ENCODE measurements around the gene CLEC3B. TPM values are rescaled to one million over a fixed set of nuclear protein-coding genes. Genes with fewer than 3 reads are reported as not detected.
A peak's percentile ranks its signal among the peaks of the same experiment; 100 is the strongest.

CLEC3B gene
- total RNA-seq, 2 experiments from 2014 or later, result not detected

DNA sequence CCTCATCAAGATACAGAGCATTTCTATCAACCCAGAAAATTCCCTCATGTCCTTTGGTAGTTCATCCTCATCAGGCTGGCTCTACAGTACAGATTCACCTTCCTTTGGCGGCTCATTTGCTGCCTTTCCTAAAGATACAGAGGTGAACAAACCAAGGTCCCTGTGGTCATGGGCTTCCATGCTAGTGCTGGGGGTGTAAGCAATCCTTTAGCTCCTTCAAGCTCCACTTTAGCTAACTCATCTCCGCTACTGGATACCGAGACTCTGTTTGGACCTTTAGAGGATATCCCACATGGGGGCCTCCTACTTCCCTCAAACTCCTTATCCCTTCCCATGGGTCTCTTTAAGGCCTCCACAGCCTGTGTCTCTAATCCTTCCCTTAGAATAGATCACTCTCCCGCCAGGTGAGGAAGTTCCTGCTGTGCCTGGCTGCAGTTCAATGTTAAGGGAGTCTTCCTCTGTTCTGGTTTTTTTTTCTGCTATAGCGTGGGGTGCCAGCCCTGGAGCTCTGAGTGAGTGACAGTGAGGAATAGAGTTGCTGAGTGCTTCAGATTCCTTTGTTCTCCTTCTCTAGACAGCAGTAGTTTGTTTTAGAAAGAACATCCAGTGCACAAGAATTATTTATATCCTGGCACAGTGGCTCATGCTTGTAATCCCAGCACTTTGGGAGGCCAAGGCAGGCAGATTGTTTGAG is 30.7 kb downstream of the CLEC3B start:
- Mint-ChIP-seq H3K4me1 (ENCODE audit: low read depth) (peaks cover 18% of the 10 kb centered on the region), H3K27ac (no peak overlapping the region), H3K27me3 (peaks cover 3% of the 10 kb centered on the region), H3K9me3 (no peaks in the 10 kb centered on the region), H3K36me3 (no peaks in the 10 kb centered on the region), H3K4me3 (no peak overlapping the region)
- intact Hi-C loops (cut with micrococcal nuclease), result loop anchor here (5.0 kb wide), 1 partner anchor 111 kb away; no protein-coding TSS in a partner anchor
- CTCF ChIA-PET, result interaction anchor here (1.7 to 4.3 kb wide), 4 partner anchors 14 to 154 kb away, joined by 4 to 25 read pairs (median 20); no protein-coding TSS in a partner anchor
- POLR2A ChIA-PET, result no interaction called here
- DNase-seq, result no peak

DNA sequence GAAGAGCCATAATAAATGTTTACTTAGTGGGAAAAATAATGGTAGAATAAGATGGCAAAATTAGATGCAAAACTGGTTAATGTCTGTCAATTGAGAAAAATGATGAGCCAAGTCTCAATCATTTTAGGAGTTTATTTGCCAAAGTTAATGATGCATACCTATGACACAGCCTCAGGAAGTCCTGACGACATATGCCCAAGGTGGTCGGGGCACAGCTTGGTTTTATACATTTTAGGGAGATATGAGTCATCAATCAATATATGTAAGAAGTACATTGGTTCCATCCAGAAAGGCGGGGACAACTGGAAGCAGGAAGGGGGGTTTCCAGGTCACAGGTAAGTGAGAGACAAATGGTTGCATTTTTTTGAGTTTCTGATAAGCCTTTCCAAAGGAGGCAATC is 31.5 kb downstream of the CLEC3B start:
- no peak overlapping the region for H3K27ac Mint-ChIP-seq
- intact Hi-C loops (cut with micrococcal nuclease), result loop anchor here (5.0 kb wide), 1 partner anchor 110 kb away; no protein-coding TSS in a partner anchor
- no peak overlapping the region for H3K4me3 Mint-ChIP-seq
- no peaks in the 10 kb centered on the region for H3K36me3 Mint-ChIP-seq
- CTCF ChIA-PET, result interaction anchor here (1.7 to 4.3 kb wide), 3 partner anchors 15 to 153 kb away, joined by 4 to 25 read pairs (median 22); no protein-coding TSS in a partner anchor
- DNase-seq, result peak; percentile 50
- H3K9me3 Mint-ChIP-seq, result no peaks in the 10 kb centered on the region
- POLR2A ChIA-PET, result no interaction called here
- H3K4me1 Mint-ChIP-seq (ENCODE audit: low read depth), result peaks cover 18% of the 10 kb centered on the region
- H3K27me3 Mint-ChIP-seq, result peaks cover 3% of the 10 kb centered on the region

DNA sequence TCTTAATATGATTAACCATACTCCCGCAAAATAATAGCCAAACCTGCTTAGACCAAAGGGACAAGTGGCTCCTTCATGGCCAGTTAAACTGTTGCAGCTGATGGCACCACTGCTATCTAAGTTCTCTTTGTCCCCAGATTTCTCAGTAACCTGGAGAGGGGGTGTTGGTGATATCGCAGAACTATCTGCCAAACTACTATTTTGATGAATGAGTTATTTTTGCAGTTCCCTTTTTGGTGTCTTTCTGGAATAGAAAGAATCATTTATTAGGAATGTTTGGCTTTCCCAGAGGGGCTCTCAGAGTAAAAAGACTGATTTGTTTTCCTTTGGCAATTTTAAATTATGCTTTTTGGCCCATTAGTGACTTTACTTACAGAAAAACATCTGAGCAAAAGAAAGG is 33.0 kb downstream of the CLEC3B start:
- peaks cover 11% of the 10 kb centered on the region for H3K4me1 Mint-ChIP-seq (ENCODE audit: low read depth)
- POLR2A ChIA-PET, result no interaction called here
- peaks cover 3% of the 10 kb centered on the region for H3K27me3 Mint-ChIP-seq
- no peaks in the 10 kb centered on the region for H3K36me3 Mint-ChIP-seq
- CTCF ChIA-PET, result no interaction called here
- no peak overlapping the region for H3K4me3 Mint-ChIP-seq
- no peak for DNase-seq
- H3K27ac Mint-ChIP-seq, result no peak overlapping the region
- intact Hi-C loops (cut with micrococcal nuclease), result loop anchor here (5.0 kb wide), 1 partner anchor 108 kb away; no protein-coding TSS in a partner anchor
- H3K9me3 Mint-ChIP-seq, result no peaks in the 10 kb centered on the region

DNA sequence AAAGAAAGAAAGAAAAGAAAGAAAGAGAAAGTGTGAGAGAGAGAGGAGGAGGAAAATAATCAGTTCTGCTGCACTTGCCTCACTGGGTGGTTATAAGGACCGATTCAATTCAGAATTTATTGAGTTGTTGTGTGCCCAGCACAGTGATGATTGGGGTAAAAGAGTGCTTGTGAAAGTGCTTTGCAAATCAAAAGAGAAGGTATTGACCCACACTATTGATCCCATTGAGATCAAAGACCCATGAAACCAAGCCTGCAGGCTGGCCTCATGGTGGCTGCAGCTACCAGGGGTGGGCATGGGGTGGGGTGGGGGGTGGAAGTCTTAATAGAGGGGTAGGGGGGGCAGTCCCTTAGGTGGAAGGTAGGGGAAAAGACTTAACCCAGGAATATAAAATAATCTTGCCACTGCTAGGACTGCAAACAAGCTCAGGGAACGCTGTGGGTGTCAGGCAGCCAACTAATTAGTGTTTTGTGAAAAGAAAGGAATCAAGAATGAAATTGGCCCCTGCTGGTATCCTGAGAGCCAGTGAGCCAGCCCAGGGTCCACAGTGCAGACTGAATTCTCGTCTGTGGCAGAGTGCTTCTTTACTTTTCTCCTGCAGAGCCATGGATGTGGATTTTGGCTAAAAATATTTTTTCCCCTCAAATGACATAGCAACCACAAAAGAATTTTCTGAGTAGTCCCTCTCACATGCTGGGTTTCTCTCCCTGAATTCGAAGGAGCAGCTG is 34.2 kb downstream of the CLEC3B start:
- no peak for DNase-seq
- ChIA-PET CTCF (no interaction called here), POLR2A (no interaction called here)
- Mint-ChIP-seq H3K36me3 (no peaks in the 10 kb centered on the region), H3K27ac (no peak overlapping the region), H3K4me3 (no peak overlapping the region), H3K27me3 (peaks cover 3% of the 10 kb centered on the region), H3K9me3 (no peaks in the 10 kb centered on the region), H3K4me1 (ENCODE audit: low read depth) (peaks cover 16% of the 10 kb centered on the region)
- intact Hi-C loops (cut with micrococcal nuclease), result no loop called here

GRCh38 chr3:45062697-45063070 is 36.6 kb downstream of the CLEC3B start:
- intact Hi-C loops (cut with micrococcal nuclease), result no loop called here
- Mint-ChIP-seq H3K4me3 (no peak overlapping the region), H3K9me3 (no peaks in the 10 kb centered on the region), H3K27ac (no peak overlapping the region), H3K4me1 (ENCODE audit: low read depth) (peaks cover 29% of the 10 kb centered on the region), H3K27me3 (peaks cover 2% of the 10 kb centered on the region), H3K36me3 (no peaks in the 10 kb centered on the region)
- DNase-seq, result no peak
- ChIA-PET POLR2A (no interaction called here), CTCF (no interaction called here)

GRCh38 chr3:45064512-45065372 is 38.6 kb downstream of the CLEC3B start:
- peaks cover 2% of the 10 kb centered on the region for H3K27me3 Mint-ChIP-seq
- intact Hi-C loops (cut with micrococcal nuclease), result loop anchor here (5.0 kb wide), 1 partner anchor 43 kb away; no protein-coding TSS in a partner anchor

GRCh38 chr3:45065373-45065720 is 39.2 kb downstream of the CLEC3B start:
- Mint-ChIP-seq H3K27me3 (peaks cover 2% of the 10 kb centered on the region), H3K4me1 (ENCODE audit: low read depth) (peaks cover 26% of the 10 kb centered on the region), H3K4me3 (no peak overlapping the region), H3K36me3 (no peaks in the 10 kb centered on the region), H3K9me3 (no peaks in the 10 kb centered on the region), H3K27ac (no peak overlapping the region)
- intact Hi-C loops (cut with micrococcal nuclease), result loop anchor here (5.0 kb wide), 1 partner anchor 42 kb away; no protein-coding TSS in a partner anchor
- ChIA-PET CTCF (interaction anchor here (0.9 kb wide), 1 partner anchor 25 kb away, joined by 4 read pairs; no protein-coding TSS in a partner anchor), POLR2A (no interaction called here)
- DNase-seq, result no peak

More at GRCh38 chr3:45064512-45065372, 38.6 kb downstream of the CLEC3B start:
- Mint-ChIP-seq H3K36me3 (no peaks in the 10 kb centered on the region), H3K27ac (peak overlapping the region; percentile 4), H3K4me3 (peak overlapping the region; percentile 56), H3K9me3 (no peaks in the 10 kb centered on the region), H3K4me1 (ENCODE audit: low read depth) (peaks cover 26% of the 10 kb centered on the region)
- ChIA-PET POLR2A (no interaction called here), CTCF (interaction anchor here (0.9 to 1.1 kb wide), 2 partner anchors 23 to 24 kb away, joined by 3 to 4 read pairs; no protein-coding TSS in a partner anchor)
- peak; percentile 75 for DNase-seq

DNA sequence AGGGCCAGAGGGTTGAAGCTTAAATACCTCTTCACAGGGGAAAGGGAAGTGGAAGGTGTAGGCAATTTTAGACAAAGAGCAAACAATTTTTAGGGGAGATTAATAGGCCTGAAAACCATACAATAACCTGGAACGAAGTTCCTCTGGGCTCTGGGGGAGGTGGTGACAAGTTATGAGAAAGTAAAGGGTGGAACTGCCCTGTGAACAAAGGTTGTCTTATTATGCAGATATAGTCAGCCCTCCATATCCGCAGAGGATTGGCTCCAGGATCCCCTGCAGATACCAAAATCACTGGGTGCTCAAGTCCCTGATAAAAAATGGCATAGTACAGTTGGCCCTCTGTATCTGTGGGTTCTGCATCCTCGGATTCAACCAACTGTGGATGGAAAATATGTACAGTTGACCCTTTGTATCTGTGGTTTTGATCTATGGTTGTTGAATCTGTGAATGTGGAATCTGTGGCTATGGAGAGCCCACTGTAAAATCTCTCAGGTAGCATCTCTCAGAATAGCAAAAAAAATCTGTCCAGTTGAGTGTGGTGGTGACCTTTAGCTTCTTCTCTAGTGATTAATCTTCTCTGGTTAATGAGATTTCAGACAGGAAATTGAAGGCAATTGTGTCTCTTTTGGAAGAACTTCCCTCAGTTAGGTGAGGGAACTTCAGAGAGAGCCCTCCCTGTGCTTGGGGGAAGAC is 40.2 kb downstream of the CLEC3B start:
- Mint-ChIP-seq H3K36me3 (no peaks in the 10 kb centered on the region), H3K4me1 (ENCODE audit: low read depth) (peaks cover 26% of the 10 kb centered on the region), H3K4me3 (no peak overlapping the region), H3K9me3 (no peaks in the 10 kb centered on the region), H3K27me3 (peaks cover 2% of the 10 kb centered on the region), H3K27ac (no peak overlapping the region)
- DNase-seq, result no peak
- ChIA-PET CTCF (interaction anchor here (0.9 to 1.3 kb wide), 2 partner anchors 26 to 144 kb away, joined by 3 to 4 read pairs; no protein-coding TSS in a partner anchor), POLR2A (no interaction called here)
- intact Hi-C loops (cut with micrococcal nuclease), result loop anchor here (5.0 kb wide), 1 partner anchor 41 kb away; no protein-coding TSS in a partner anchor

GRCh38 chr3:45067486-45067885 is 41.4 kb downstream of the CLEC3B start:
- POLR2A ChIA-PET, result no interaction called here
- H3K9me3 Mint-ChIP-seq, result no peaks in the 10 kb centered on the region
- intact Hi-C loops (cut with micrococcal nuclease), result loop anchor here (5.0 kb wide), 1 partner anchor 40 kb away; no protein-coding TSS in a partner anchor
- no peak overlapping the region for H3K4me3 Mint-ChIP-seq
- DNase-seq, result no peak
- H3K27me3 Mint-ChIP-seq, result peaks cover 2% of the 10 kb centered on the region
- H3K27ac Mint-ChIP-seq, result no peak overlapping the region
- peaks cover 26% of the 10 kb centered on the region for H3K4me1 Mint-ChIP-seq (ENCODE audit: low read depth)
- CTCF ChIA-PET, result interaction anchor here (0.9 kb wide), 1 partner anchor 143 kb away, joined by 3 read pairs; no protein-coding TSS in a partner anchor
- no peaks in the 10 kb centered on the region for H3K36me3 Mint-ChIP-seq

- ChIA-PET CTCF (no interaction called here), POLR2A (no interaction called here)
- DNase-seq, result no peak
- Mint-ChIP-seq H3K9me3 (no peaks in the 10 kb centered on the region), H3K4me3 (no peak overlapping the region), H3K27ac (no peak overlapping the region), H3K4me1 (ENCODE audit: low read depth) (peaks cover 26% of the 10 kb centered on the region), H3K27me3 (peaks cover 2% of the 10 kb centered on the region), H3K36me3 (no peaks in the 10 kb centered on the region)
- intact Hi-C loops (cut with micrococcal nuclease), result loop anchor here (5.0 kb wide), 1 partner anchor 39 kb away; no protein-coding TSS in a partner anchor
Observed at GRCh38 chr3:45067941-45068340, 41.8 kb downstream of the CLEC3B start.

DNA sequence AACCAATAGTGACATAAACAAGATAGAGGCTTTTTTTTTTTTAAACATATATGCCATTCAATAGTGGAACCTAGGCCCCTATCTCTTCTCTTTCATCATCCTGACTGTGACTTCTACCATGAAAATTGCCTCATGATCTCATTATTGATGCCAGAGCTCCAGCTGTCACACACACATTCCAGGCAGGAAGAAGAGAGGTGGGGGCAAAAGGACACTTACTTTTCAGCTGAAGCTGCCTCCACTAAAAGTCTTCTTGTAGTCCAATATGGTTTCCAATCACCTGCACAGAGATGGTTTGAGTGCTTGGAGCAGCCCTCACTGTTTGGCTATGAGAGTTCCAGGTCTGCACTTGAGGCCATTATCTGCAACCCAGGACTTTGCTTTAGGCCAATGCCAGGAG is 45.0 kb downstream of the CLEC3B start:
- no peak for DNase-seq
- intact Hi-C loops (cut with micrococcal nuclease), result no loop called here
- peaks cover 9% of the 10 kb centered on the region for H3K4me1 Mint-ChIP-seq (ENCODE audit: low read depth)
- peaks cover 7% of the 10 kb centered on the region for H3K27me3 Mint-ChIP-seq
- no peaks in the 10 kb centered on the region for H3K36me3 Mint-ChIP-seq
- no peak overlapping the region for H3K4me3 Mint-ChIP-seq
- ChIA-PET POLR2A (no interaction called here), CTCF (no interaction called here)
- H3K9me3 Mint-ChIP-seq, result no peaks in the 10 kb centered on the region
- no peak overlapping the region for H3K27ac Mint-ChIP-seq

Data from activated CD4-positive, alpha-beta memory T cell treated with anti-CD3 and anti-CD28 coated beads for 36 hours (primary cell).